Naive thymus-derived CD4-positive, alpha-beta T cell (primary cell): Measurements from ENCODE around the gene CNN1. TPM values are rescaled to one million over a fixed set of nuclear protein-coding genes. Genes with fewer than 3 reads are reported as not detected.
"Not testable (repeated sequence)": the region's sequence is repeated elsewhere in the genome, so short reads cannot be mapped to it uniquely, and the experiment has no call there.

Source experiments
- ATAC-seq: fragments of 150-1000 bp; cut with Tn5 transposase; 2 replicates; pipeline ENCODE4 v1.10.0; 2021; ENCODE audit warnings: mild to moderate bottlenecking, moderate library complexity
- CTCF ChIA-PET: fragments of 350-600 bp; sonication (Branson Sonifier 250); formaldehyde crosslinking; loops from one replicate; lab custom pipeline; 2021; ENCODE audit warnings: antibody characterized with exemption; lab: Charles Lee
- POLR2A ChIA-PET: fragments of 350-600 bp; sonication (Branson Sonifier 250); formaldehyde crosslinking; loops from one replicate; lab custom pipeline; 2021; ENCODE audit warnings: antibody characterized with exemption, inconsistent platforms; lab: Charles Lee
- DNase-seq, 9 donors: peaks; one replicate each; pipeline versions ENCODE4 v3.0.0 to v3.0.0-alpha.2; 2020 to 2022; ENCODE audit warnings: mixed read lengths in 1 of 9
- H3K27ac ChIP-seq: one replicate; pipeline ENCODE4 v1.7.0; 2013; ENCODE audit warnings: mild to moderate bottlenecking, low read depth, low read length, moderate library complexity
- H3K27me3 ChIP-seq, 2 donors: one replicate each; pipeline ENCODE4 v1.7.0; 2013; ENCODE audit warnings: low read length in 2 of 2, mild to moderate bottlenecking in 2 of 2, moderate library complexity in 2 of 2; ENCODE audit not compliant: control insufficient read depth in 2 of 2, insufficient read depth in 2 of 2
- H3K36me3 ChIP-seq, 3 experiments: 1 replicate in 2 of 3; 2 replicates in 1 of 3; pipeline ENCODE4 v1.7.0; 2013; ENCODE audit warnings: low read length in 3 of 3, mild to moderate bottlenecking in 3 of 3, moderate library complexity in 1 of 3; ENCODE audit not compliant: insufficient read depth in 3 of 3, control insufficient read depth in 2 of 3
- H3K4me1 ChIP-seq, 2 donors: one replicate each; pipeline ENCODE4 v1.7.0; 2013; ENCODE audit warnings: low read length in 2 of 2, mild to moderate bottlenecking in 2 of 2, moderate library complexity in 1 of 2; ENCODE audit not compliant: control insufficient read depth in 2 of 2, insufficient read depth in 2 of 2
- H3K4me3 ChIP-seq: 2 replicates; pipeline ENCODE4 v1.7.0; 2013; ENCODE audit warnings: mild to moderate bottlenecking, low read length
- H3K9me3 ChIP-seq, 3 experiments: 1 replicate in 2 of 3; 2 replicates in 1 of 3; pipeline ENCODE4 v1.7.0; 2013; ENCODE audit warnings: low read length in 3 of 3; ENCODE audit not compliant: control insufficient read depth in 2 of 3
- H3K27ac Mint-ChIP-seq, 9 donors: one replicate each; pipeline ENCODE4 v1.8.0; 2020 to 2022; ENCODE audit warnings: mixed read lengths in 9 of 9, mild to moderate bottlenecking in 8 of 9, moderate library complexity in 5 of 9, inconsistent platforms in 2 of 9
- H3K27me3 Mint-ChIP-seq, 5 donors: one replicate each; pipeline ENCODE4 v1.8.0; 2021 to 2022; ENCODE audit warnings: mixed read lengths in 5 of 5, mild to moderate bottlenecking in 1 of 5
- H3K36me3 Mint-ChIP-seq, 5 donors: one replicate each; pipeline ENCODE4 v1.8.0; 2020 to 2022; ENCODE audit warnings: mixed read lengths in 5 of 5, mild to moderate bottlenecking in 3 of 5, inconsistent platforms in 1 of 5
- H3K4me1 Mint-ChIP-seq, 7 donors: one replicate each; pipeline ENCODE4 v1.8.0; 2020 to 2022; ENCODE audit warnings: mixed read lengths in 7 of 7, mild to moderate bottlenecking in 3 of 7, inconsistent platforms in 1 of 7
- H3K4me3 Mint-ChIP-seq, 10 donors: one replicate each; pipeline ENCODE4 v1.8.0; 2020 to 2022; ENCODE audit warnings: mild to moderate bottlenecking in 10 of 10, mixed read lengths in 10 of 10, moderate library complexity in 6 of 10, inconsistent platforms in 2 of 10
- H3K9me3 Mint-ChIP-seq, 11 donors: one replicate each; pipeline ENCODE4 v1.8.0; 2020 to 2022; ENCODE audit warnings: mixed read lengths in 11 of 11, mild to moderate bottlenecking in 4 of 11, inconsistent platforms in 1 of 11, moderate library complexity in 1 of 11
- intact Hi-C, 2 donors: fragments of 100-400 bp; cut with micrococcal nuclease; formaldehyde crosslinking; loops; one replicate each; pipeline ENCODE4 v1.15.1; 2023
- polyA plus RNA-seq, 2 donors: library from polyadenylated mRNA; unstranded; fragments of 300-500 nt; fragmentation: Illumina TruSeq; gene quantifications; one replicate each; pipeline ENCODE4 v1.2.3, GENCODE V29; 2021
- total RNA-seq, 6 experiments: library from RNA in 5 of 6; stranded (reverse) in 5 of 6; gene quantifications; 1 replicate in 5 of 6; 2 replicates in 1 of 6; pipeline ENCODE4 v1.2.3 and lab custom pipeline; 2021 to 2026

CNN1 gene
- total and polyA plus RNA-seq, 7 experiments from 2014 or later = not detected

DNA sequence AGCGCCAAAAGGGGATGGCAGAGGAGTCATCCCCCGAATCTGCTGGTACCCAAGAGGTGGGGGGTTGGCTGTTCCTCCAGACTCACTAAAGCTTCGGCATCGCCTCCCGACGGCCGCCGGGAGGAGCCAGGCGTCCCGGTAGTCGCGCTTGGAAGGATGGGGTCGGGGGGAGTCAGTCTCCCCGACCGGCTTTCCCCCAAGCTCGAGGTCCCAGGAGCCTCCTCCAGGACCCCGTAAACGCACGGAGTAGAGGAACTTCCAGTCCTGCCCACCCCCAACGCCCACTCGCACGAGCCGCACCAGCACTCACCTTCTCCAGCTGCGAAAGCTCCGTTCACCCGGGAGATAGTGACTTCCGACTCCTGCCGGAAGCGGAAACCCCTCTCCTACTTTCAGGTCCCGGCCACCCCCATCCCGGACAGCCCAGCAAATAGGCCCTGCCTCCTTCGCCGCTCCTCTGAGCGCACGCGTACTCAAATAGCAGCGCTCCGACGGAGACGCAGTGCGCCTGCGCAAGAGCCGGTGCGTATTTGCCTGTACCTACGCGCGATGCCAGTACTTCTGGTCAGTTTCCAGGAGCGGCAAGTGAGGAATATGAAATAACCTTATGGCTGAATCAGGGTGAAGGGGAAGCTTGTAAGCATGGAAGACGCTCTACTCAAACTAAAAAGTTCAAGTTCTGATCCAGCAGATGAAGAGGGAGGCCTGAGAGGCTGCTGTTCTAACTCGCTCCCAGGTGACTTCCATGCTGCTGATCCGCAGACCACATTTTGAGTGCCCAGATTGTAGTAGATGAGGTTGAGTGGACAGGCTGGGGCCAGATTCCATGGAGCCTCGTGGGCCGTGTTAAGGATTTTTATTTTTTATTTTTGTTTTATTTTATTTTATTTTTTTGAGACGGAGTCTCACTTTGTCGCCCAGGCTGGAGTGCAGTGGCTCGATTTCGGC, 20.5 kb downstream of the CNN1 start, which contains the start of gene ELOF1:
Gene ELOF1, minus strand, starts transcription at position 350 of the 948 bp plus-strand sequence. CDS start 4,883 bp downstream, outside the sequence.
- ChIA-PET POLR2A (interaction anchor here (0.6 to 4.0 kb wide), 12 partner anchors 13 to 209 kb away, joined by 3 to 33 read pairs (median 3); partner anchors contain the start of genes ECSIT, SWSAP1 and ZNF627), CTCF (interaction anchor here (0.6 to 1.8 kb wide), 4 partner anchors 23 to 1780 kb away, joined by 3 to 9 read pairs (median 5); no protein-coding TSS in a partner anchor)
- H3K9me3 Mint-ChIP-seq = no peaks in the 10 kb centered on the region
- H3K9me3 ChIP-seq = no peaks in the 10 kb centered on the region
- peak within 1 kb of the TSS; percentile 82 for H3K27ac ChIP-seq
- peaks cover 34 to 58% (median 45%) of the 10 kb centered on the region in 7 donors for H3K4me1 Mint-ChIP-seq
- intact Hi-C loops = loop anchor here (1.0 to 5.0 kb wide), 10 partner anchors 23 to 1367 kb away; partner anchors contain the start of genes ECSIT (in 2 of the 2), ODAD3 (in 2 of the 2), PRKCSH (in 2 of the 2) and ZNF653 (in 2 of the 2)
- peak within 1 kb of the TSS; percentile 84 to 98 (median 95) for H3K27ac Mint-ChIP-seq
- H3K4me3 ChIP-seq = peak within 1 kb of the TSS; percentile 94
- H3K4me1 ChIP-seq = peaks cover 16 to 19% of the 10 kb centered on the region in 2 donors
- no peaks in the 10 kb centered on the region for H3K27me3 Mint-ChIP-seq
- H3K36me3 Mint-ChIP-seq = peaks cover 0 to 8% (median 3%) of the 10 kb centered on the region in 5 donors
- peaks cover 0 to 23% (median 2%) of the 10 kb centered on the region in 3 experiments for H3K36me3 ChIP-seq
- H3K27me3 ChIP-seq = no peaks in the 10 kb centered on the region
- ATAC-seq = peak; percentile 97
- DNase-seq = peak; percentile 90 to 97 (median 94)
- peak within 1 kb of the TSS; percentile 89 to 99 (median 96) for H3K4me3 Mint-ChIP-seq

DNA sequence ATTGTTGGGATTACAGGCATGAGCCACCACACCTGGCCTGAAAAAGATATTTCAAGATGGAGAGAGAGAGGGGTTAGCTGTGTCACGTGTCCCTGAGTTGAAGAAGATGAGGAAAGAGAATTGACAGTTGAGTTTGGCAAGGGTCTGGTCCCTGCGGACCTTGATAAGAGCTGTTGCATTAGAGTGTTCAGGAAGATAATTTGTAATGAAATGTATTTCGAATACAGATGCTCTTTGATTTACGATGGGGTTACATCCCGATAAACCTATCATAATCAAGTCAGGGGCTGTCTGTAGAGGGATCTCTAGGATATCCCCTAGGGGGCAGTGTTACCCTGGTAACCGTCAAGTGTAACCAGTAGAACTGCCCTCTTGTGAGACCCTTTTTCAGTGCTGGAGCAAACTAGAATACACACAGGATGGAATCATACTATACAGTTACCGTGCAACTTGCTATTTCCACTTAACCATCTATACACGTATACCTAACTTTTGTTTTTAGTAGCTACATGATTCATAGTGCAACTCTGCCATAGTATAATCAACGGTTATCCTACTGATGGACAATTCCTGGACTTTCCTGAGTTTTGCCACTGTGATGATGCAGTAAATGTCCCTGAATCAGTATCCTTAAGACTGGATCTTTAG, 21.9 kb downstream of the CNN1 start:
- intact Hi-C loops = loop anchor here (1.0 to 5.0 kb wide), 5 partner anchors 18 to 252 kb away; partner anchors contain the start of gene ZNF440 (in 1 of the 2)
- peaks cover 31 to 55% (median 41%) of the 10 kb centered on the region in 7 donors for H3K4me1 Mint-ChIP-seq
- peak; percentile 65 for ATAC-seq
- DNase-seq = peak in 8 of 9 donors; percentile 48 to 79 (median 76)
- peak overlapping the region; percentile 73 to 98 (median 84) for H3K4me3 Mint-ChIP-seq
- no peaks in the 10 kb centered on the region for H3K27me3 ChIP-seq
- H3K36me3 ChIP-seq = peaks cover 0 to 10% (median 0%) of the 10 kb centered on the region in 3 experiments
- H3K4me1 ChIP-seq = peaks cover 16 to 19% of the 10 kb centered on the region in 2 donors
- CTCF ChIA-PET = interaction anchor here (0.6 to 1.8 kb wide), 10 partner anchors 10 to 916 kb away, joined by 3 to 9 read pairs (median 4); no protein-coding TSS in a partner anchor
- peak overlapping the region; percentile 39 to 94 (median 78) for H3K27ac Mint-ChIP-seq
- no peak overlapping the region for H3K4me3 ChIP-seq
- no peak overlapping the region for H3K27ac ChIP-seq
- H3K27me3 Mint-ChIP-seq = no peaks in the 10 kb centered on the region
- no peaks in the 10 kb centered on the region for H3K9me3 Mint-ChIP-seq
- no peaks in the 10 kb centered on the region for H3K9me3 ChIP-seq
- POLR2A ChIA-PET = interaction anchor here (1.0 to 4.0 kb wide), 3 partner anchors 13 to 32 kb away, joined by 4 to 33 read pairs (median 17); partner anchors contain the start of gene ECSIT
- peaks cover 0 to 8% (median 3%) of the 10 kb centered on the region in 5 donors for H3K36me3 Mint-ChIP-seq

DNA sequence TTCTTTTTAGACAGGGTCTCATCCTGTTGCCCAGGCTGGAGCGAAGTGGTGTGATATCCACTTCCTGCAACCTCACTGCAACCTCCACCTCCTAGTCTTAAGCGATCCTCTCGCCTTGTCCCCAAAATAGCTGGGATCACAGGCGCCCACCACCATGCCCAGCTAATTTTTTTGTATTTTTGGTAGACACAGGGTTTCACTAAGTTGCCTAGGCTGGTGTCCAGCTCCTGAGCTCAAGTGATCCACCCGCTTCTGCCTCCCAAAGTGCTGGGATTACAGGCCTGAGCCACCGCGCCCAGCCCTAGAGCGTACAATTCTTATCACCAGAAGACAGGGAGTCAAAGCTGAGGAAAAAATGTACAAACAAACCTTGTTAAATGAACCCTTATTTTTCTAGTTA, 24.9 kb downstream of the CNN1 start:
- no peaks in the 10 kb centered on the region for H3K9me3 ChIP-seq
- H3K4me3 Mint-ChIP-seq = no peak overlapping the region
- peaks cover 0 to 8% (median 4%) of the 10 kb centered on the region in 5 donors for H3K36me3 Mint-ChIP-seq
- H3K27me3 ChIP-seq = no peaks in the 10 kb centered on the region
- H3K27me3 Mint-ChIP-seq = no peaks in the 10 kb centered on the region
- ATAC-seq = no peak
- intact Hi-C loops = loop anchor here in 1 of 2 donors (5.0 kb wide), 1 partner anchor 249 kb away; the partner anchor contains the start of gene ZNF440
- peak overlapping the region in 2 of 9 donors; percentile 15 to 22 for H3K27ac Mint-ChIP-seq
- ChIA-PET CTCF (no interaction called here), POLR2A (no interaction called here)
- no peak for DNase-seq
- peaks cover 13 to 27% (median 22%) of the 10 kb centered on the region in 7 donors for H3K4me1 Mint-ChIP-seq
- peaks cover 0 to 5% (median 0%) of the 10 kb centered on the region in 3 experiments for H3K36me3 ChIP-seq
- no peak overlapping the region for H3K4me3 ChIP-seq
- peaks cover 5 to 10% of the 10 kb centered on the region in 2 donors for H3K4me1 ChIP-seq
- H3K27ac ChIP-seq = no peak overlapping the region
- no peaks in the 10 kb centered on the region for H3K9me3 Mint-ChIP-seq

DNA sequence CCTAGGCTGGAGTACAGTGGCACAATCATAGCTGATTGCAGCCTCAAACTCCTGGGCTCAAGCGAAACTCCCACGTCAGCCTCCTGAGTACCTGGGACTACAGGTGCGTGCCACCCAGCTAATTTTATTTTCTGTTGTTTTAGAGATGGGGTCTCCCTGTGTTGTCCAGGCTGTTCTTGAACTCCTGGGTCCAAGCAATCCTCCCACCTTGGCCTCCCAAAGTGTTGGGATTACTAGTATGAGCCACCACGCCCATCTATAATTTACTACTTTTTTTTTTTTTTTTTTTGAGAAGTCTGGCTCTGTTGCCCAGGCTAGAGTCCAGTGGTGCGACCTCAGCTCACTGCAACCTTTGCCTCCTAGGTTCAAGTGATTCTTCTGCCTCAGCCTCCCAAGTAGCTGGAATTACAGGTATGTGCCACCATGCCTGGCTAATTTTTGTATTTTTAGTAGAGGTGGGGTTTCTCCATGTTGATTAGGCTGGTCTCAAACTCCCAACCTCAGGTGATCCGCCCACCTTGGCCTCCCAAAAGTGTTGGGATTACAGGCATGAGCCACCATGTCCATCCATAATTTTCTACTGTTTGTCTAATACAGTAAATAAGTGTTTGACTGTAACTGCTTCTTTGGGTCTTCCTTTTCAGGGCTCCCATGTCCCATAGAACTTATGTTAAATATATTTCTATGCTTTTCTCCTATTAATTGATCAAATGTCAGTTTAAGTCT, 25.6 kb downstream of the CNN1 start:
- H3K27me3 ChIP-seq, CTCF ChIA-PET, H3K9me3 Mint-ChIP-seq, H3K9me3 ChIP-seq, POLR2A ChIA-PET, H3K36me3 Mint-ChIP-seq, H3K36me3 ChIP-seq, H3K4me1 ChIP-seq, H3K27me3 Mint-ChIP-seq, H3K27ac ChIP-seq, H3K4me3 ChIP-seq, DNase-seq, ATAC-seq, H3K4me3 Mint-ChIP-seq: not testable (repeated sequence)
- peaks cover 9 to 21% (median 17%) of the 10 kb centered on the region in 7 donors for H3K4me1 Mint-ChIP-seq
- intact Hi-C loops = loop anchor here in 1 of 2 donors (5.0 kb wide), 1 partner anchor 248 kb away; the partner anchor contains the start of gene ZNF440
- H3K27ac Mint-ChIP-seq = peak overlapping the region in 1 of 9 donors; percentile 49

DNA sequence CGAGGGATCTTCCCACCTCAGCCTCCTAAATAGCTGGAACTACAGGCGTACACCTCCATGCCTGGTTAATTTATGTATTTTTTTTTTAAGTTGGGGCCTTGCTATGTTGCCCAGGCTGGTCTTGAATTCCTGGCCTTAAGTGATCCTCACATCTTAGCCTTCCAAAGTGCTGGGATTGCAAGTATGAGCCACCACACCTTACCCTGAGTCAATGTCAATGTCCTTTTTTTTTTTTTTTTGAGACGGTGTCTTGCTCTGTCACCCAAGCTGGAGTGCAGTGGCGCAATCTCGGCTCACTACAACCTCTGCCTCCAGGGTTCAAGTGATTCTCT, 27.0 kb downstream of the CNN1 start:
- H3K4me1 ChIP-seq, CTCF ChIA-PET, POLR2A ChIA-PET: not testable (repeated sequence)

More for the DNA sequence above, 27.0 kb downstream of the CNN1 start:
- H3K4me3 ChIP-seq, ATAC-seq, H3K36me3 Mint-ChIP-seq, intact Hi-C loops, H3K9me3 ChIP-seq, H3K27ac ChIP-seq, H3K27me3 Mint-ChIP-seq, H3K9me3 Mint-ChIP-seq, H3K4me3 Mint-ChIP-seq, H3K27me3 ChIP-seq, DNase-seq, H3K27ac Mint-ChIP-seq, H3K36me3 ChIP-seq: not testable (repeated sequence)
- peaks cover 1 to 12% (median 8%) of the 10 kb centered on the region in 7 donors for H3K4me1 Mint-ChIP-seq
